ENCODE results near the gene CHRNG. TPM values are rescaled to one million over a fixed set of nuclear protein-coding genes. Genes with fewer than 3 reads are reported as not detected.

CHRNG gene, protein sequence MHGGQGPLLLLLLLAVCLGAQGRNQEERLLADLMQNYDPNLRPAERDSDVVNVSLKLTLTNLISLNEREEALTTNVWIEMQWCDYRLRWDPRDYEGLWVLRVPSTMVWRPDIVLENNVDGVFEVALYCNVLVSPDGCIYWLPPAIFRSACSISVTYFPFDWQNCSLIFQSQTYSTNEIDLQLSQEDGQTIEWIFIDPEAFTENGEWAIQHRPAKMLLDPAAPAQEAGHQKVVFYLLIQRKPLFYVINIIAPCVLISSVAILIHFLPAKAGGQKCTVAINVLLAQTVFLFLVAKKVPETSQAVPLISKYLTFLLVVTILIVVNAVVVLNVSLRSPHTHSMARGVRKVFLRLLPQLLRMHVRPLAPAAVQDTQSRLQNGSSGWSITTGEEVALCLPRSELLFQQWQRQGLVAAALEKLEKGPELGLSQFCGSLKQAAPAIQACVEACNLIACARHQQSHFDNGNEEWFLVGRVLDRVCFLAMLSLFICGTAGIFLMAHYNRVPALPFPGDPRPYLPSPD
- polyA plus RNA-seq (ENCODE audit: insufficient read length in 4 of 4) = 1 to 10 TPM in 3 of 4 donors, under 1 TPM in 1; 0.73 to 2.2 (median 1.5) TPM

DNA sequence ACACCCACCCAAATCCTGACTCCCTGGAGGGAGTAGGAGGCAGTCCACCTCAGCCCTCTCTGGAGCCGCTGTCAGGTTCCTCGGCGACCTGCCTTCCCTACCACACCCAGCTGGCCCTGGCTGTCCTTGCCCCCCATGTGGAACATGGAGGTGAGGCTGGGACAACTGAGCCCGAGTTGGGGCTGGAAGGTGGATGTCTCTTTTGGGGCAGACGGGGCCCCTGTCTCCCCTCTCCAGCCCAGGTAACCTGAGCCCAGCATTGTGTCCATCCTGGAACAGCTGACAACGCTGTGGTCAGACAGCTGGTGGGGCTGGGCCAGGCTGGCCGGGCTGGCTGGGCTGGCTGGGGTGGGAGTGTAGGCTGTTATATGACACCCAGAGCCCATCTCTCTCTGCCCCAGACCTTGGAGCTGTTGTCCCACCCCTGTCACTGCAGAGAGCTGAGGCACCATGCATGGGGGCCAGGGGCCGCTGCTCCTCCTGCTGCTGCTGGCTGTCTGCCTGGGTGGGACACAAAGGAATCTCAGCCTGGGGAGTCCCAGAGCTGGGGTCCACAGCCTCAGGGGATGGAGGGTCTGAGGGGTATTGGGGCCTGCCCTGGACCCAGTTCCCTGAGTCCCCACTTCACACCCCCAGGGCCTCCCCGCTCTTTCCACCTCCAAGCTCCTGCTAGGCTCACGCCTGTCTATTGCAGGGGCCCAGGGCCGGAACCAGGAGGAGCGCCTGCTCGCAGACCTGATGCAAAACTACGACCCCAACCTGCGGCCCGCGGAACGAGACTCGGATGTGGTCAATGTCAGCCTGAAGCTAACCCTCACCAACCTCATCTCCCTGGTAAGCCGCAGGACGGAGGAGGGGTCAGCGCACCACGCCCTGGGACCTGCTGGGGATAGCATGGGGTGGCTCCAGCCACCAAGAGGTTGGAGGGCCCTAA, at the start of gene CHRNG:
Gene CHRNG, plus strand, starts transcription at position 395 of the 934 bp plus-strand sequence. Its CDS starts 56 bp downstream, at position 451.
- no peak for DNase-seq (ENCODE audit: low read depth in 4 of 4, low spot score in 3 of 4)

DNA sequence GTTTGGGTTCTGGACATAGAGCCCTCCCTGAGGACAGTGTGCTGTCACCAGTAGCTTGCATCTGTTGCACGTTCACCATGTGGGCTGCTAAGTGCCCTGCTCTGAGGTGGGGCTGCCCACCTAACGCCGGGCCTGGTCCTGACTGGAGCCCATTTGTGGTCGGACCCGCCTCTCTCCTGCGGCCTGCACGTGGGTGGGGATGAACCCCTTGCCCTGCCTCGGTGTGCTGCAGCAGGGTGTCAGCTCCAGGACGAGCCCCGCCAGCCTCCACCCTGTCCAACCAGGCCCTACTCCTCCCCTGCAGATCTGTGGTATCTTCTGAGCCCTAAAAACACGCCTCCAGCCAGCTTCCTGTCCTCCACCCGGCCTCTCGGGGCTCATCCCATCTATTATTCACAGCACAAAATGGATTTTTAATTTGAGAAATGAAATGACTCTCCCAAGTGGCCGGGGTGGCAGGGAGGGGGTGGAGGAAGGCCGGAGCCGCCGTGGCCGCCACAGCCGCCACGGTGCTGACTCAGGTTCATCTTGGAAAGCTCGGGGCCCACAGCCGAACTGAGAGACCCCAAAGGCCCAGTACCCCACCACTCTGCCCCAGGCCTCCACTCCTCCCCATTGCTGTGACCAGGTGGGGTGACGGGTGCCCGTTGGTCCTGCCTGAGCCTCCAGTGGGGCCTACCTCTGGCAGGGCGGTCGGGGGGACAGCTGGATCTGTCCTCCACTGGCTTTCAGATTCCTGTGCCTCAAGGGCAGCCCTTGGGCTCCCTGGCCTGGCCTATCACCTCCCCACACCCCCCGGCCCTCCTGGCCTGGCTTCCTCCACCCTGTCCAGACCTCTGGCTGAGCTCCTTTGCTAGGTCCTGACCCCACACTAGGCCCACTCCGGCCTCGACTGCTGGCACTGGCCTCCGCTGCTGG, 49.0 kb upstream of the CHRNG start:
- no peak for DNase-seq (ENCODE audit: low read depth in 4 of 4, low spot score in 3 of 4)

DNA sequence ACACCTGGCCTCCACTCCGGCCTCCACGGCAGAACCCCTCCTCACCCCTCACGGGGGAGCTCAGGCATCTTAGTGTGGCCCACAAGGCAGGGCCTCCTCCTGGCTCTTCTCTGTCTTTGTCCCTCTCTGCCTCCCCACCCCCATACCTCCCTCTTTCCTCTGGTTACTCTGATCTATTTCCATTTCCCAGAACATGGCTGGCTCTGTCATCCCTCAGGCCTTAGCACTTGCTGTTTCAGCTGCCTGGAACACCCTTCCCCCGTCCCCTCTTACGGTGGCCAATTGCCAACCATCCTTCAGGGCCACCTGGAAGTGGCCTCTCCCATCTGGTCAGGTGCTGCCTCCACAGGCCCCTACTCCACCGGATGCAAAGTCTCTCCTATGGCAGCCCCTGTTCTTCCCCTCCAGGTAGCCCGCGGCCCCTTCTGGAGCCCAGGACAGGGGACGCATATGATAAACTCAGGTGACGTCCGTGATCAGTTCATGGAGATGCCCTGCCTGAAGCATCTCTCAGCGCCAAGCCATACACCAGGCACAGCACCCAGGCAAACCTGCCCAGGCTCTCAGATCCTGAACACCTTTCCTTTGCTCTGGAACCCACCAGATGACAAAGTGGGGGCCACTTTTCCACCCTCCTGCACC, 48.2 kb upstream of the CHRNG start:
- DNase-seq (ENCODE audit: low read depth in 4 of 4, low spot score in 3 of 4) = no peak

DNA sequence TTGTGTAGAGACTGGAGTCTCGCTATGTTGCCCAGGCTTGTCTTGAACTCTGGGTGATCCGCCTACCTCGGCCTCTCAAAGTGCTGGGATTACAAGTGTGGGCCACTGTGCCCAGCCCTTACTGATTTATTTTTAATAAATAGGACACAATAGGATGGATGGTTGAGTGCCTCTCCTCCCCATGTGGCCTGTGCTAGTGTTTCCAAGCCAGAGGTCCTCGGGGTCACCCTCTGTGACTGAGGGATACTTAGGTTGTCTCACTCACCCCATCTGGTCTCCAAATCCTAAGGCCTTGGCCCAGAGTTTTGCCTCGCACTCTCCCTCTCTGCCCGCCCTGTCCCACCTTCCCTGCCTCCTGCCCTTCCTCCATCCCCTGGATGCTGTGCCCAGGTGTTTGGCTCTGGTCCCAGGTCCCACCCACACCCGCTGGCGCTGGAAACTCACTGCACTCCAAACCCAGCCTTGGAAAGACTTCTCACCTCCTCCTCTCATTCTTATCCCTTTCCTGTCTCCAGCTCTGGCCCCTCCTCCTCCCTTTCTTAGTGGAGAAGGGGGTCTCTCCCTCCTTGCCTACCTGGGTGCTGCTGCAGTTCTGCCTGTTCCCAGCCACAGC, 47.1 kb upstream of the CHRNG start:
- no peak for DNase-seq (ENCODE audit: low read depth in 4 of 4, low spot score in 3 of 4)

DNA sequence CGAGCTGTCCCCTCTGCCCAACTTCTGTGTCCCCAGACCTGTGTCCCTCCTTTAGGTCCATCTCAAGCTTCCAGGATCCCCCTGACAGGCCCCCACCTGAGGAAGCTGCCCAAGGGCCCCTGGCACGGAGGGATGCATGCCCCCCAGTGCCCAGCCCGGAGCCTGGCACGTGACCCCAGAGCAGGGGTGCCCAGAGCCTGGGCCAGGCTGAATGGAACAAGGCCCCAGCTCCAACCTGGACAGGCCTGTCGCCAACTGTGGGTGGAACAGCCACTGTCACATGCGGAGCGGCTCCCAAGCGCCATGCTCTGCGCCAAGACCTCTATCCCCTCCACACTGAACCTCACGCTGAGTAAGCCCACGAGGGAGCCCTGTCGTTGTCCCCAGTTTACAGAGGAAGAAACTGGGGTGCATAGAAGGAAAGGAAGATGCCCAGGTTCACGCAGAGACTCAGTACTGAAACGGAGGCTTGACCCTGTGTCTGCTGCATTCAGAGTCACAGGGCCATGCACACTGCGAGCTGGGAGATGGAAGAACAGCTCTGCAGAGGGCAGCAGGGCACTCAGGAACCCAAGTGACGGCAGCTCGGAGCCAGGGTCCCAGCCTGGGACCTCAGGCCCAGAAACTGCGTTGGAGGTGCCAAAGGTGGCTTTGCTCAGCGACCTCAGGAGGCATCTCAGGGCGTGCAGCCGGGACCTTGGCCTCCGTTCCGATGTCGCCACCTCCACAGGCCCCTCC, 46.4 kb upstream of the CHRNG start:
- no peak for DNase-seq (ENCODE audit: low read depth in 4 of 4, low spot score in 3 of 4)

DNA sequence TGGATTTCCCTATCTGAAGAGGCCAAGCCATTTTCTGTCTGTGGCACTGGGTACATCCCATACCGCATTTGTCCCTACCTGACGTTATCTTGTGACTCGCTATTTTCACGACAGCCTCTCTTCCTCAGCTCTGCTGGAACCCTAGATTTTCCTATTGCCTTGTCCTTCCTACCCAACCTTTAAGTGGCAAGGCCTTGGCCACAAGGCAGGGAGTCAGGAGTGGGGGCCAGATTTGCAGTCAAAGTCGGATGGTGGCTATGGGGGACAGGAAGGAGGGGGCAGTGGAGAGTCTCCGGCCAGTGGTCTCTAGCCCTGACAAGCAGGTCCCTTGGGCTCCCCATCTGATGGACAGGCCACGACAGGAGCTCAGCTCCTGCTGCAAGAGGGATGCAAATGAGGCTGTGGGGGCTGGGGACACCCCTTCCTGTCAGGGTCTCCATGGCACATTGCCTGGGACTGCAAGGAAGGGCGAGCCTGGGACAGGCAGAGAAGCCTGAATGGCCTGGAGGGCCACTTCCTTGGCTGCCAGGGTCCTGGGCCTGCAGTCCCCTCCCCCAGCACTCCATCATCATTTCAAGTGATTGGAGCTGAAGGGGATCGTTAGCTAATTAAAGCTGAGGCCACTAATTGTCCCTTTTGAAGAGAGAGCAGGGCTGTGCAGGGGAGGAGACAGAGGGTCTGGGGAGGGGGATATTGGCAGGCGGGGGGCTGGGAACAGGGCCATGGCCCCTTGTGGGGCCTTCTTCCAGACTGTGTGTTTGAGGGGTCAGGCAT, 45.6 kb upstream of the CHRNG start:
- no peak for DNase-seq (ENCODE audit: low read depth in 4 of 4, low spot score in 3 of 4)

DNA sequence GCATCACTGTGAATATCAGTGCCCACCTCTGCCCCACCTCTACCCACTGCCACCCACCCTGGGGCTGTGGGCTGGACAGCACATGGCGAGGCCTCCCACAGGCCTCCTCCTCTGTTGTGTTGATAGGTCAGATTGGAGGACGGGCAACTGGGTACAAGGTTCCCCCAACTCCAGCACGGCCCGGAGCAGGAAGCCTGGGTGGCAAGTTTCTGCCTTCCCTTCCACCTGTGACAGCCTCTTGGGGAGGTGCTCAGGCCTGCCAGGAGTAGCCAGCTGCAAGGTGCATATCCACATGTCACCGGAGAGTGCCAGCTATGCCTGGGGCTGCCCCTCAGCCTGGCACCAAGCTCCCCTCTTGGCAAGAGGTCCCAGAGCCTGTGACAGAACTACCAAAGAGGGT, 45.0 kb upstream of the CHRNG start:
- no peak for DNase-seq (ENCODE audit: low read depth in 4 of 4, low spot score in 3 of 4)

DNA sequence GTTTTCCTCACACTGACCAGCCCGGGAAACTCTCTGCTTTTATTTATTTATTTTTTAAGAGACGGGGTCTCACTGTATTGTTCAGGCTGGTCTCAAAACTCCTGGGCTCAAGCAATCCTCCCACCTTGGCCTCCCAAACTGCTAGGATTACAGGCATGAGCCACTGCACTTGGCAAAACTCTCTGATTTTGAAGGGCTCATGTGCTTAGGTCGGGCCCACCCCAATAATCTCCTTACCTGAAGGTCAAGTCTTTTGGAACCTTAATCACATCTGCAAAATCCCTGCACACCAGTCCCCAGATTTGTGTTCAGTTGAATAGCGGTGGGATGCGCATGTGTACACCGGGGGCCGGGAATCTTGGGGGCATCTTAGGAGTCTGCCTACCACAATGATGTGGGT, 44.2 kb upstream of the CHRNG start:
- no peak for DNase-seq (ENCODE audit: low read depth in 4 of 4, low spot score in 3 of 4)

DNA sequence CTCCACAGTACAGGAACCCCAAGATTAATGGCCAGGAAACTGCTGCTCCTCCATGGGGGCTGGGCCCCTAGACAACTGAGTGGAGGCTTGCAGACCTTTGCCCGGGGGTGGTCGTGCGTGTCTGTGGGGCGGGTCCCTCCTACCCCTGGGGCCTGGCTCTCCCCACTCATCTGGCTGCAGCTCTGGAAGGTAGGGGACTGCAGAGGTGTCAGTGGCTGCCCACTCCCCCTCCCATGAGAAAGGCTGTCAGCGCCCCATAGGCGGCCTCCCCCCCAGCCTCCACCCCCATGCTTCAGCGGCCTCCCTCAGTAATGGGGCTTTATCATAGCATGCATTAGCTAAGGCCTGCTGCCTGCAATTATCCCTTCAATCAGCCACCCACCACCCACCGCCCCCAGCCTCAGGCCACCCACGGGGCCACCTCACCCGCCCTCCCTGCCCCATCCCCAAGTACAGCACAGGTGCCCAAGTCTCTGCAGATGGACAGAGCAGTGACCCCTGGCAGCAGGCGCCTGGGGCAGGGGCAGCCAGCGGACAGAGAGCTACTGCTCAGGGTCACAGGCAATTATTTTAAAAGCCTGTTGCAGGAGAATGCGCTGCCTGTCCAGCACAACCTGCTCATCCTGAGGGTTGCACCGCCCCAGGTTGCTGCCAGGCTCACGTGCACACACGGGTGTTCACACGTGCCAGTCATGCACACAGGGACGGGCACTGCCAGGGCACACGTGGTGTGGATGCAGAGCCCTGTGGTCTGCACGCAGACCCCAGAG, 42.8 kb upstream of the CHRNG start:
- no peak for DNase-seq (ENCODE audit: low read depth in 4 of 4, low spot score in 3 of 4)

DNA sequence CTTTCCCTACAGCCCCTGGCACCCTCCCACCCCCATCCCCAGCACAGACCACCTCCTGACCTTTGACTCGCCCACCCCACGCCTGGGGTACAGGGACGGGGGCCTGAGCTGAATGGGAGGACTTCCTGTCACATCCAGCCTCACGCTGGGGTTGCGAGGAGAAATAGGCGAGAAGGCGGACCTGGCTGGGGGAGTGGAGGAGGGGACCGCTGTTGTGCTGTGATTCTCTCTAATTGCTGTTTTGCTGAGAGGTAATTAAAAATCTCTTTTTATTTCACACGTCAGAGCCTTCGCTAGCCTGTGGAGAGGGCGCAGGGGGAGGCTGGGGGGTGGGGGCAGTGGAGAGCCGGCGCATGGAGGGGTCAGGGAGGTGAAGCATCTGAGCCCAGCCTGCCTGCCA, 42.1 kb upstream of the CHRNG start:
- no peak for DNase-seq (ENCODE audit: low read depth in 4 of 4, low spot score in 3 of 4)

DNA sequence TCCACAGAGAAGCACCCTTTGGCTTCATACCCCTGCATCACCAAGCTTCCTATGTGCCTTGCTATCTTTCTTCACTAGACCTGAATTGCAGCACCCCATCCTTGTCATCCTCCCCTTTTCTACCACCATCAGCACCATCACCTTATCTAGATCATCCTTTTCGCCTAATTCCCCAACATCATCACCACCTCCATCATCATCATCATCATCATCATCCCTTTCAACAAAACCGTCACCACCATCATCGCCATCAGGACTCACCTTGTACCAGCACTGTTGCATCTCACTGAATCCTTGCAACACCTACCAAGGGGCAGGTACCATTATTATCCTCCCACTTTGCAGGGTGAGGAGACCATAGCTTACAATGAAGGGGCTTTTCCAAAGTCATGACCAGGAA, 41.0 kb upstream of the CHRNG start:
- no peak for DNase-seq (ENCODE audit: low read depth in 4 of 4, low spot score in 3 of 4)

DNA sequence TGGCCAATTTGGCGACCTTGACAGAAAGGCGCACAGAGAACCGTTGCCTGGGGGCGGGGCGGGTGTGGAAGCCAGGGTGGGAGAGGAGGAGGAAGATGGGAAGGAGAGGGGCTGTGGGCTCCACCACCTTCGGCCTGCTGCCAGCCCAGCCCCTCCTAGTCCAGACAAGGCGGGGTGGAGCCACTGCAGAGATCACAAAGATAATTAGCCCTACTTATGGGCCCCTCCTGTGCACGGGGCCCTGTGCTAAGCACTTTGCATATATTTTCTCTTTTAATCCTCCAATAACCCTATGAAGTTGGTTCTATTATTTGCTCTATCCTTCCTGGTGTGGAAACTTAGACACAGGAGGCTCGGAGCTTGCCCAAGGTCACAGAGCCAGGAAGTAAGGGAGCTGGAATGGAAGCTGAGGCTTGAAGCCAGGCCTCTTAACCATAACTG, 38.1 kb upstream of the CHRNG start:
- DNase-seq (ENCODE audit: low read depth in 4 of 4, low spot score in 3 of 4) = no peak

DNA sequence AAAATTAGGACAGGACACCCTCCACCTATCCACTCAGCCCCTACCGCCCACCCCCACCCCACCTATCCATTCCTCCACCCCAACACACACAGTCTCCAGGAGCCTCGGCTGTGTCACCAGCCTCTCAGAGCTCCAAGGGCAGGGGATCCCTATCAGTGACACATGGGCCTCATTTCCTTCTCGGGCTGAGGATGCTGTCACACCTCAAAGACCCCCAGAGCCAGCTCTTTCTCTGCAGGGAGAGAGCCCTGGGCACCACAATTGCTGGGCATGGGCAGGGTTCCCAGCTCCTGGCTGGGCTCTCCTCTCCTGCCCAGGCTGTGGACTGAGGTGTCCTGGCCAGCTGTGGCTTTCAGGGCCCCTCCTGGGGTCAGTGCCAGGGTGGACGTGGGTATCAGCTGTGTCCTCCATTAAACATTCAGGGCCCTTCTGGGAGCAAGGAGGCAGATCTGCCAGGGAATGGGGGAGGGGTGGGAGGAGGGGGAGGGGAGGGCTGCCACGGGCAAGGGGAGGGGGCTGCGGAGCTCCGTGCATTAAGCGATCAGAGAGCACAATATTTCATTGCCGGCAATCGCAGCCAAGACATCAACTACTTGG, 37.6 kb upstream of the CHRNG start:
- DNase-seq (ENCODE audit: low read depth in 4 of 4, low spot score in 3 of 4) = no peak

DNA sequence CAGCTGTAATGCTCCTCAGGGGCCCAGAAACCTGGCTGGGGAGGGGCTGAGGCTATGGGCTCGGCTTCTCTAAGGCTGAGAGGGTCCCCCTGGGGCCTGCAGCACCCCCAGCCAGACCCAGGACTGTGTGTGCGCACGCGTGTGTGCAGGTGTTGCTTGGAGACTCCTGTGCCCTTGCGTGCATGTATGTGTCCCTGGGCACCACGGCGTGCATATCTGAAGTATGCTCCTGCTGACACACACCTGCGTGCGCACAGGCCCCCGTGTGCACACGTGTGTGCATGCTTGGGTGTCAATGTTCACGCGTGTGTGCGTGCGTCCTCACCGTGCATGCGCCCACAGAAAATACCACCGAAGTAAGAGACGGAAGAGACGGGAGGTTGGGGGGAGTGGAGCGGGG, 37.0 kb upstream of the CHRNG start:
- DNase-seq (ENCODE audit: low read depth in 4 of 4, low spot score in 3 of 4) = no peak

DNA sequence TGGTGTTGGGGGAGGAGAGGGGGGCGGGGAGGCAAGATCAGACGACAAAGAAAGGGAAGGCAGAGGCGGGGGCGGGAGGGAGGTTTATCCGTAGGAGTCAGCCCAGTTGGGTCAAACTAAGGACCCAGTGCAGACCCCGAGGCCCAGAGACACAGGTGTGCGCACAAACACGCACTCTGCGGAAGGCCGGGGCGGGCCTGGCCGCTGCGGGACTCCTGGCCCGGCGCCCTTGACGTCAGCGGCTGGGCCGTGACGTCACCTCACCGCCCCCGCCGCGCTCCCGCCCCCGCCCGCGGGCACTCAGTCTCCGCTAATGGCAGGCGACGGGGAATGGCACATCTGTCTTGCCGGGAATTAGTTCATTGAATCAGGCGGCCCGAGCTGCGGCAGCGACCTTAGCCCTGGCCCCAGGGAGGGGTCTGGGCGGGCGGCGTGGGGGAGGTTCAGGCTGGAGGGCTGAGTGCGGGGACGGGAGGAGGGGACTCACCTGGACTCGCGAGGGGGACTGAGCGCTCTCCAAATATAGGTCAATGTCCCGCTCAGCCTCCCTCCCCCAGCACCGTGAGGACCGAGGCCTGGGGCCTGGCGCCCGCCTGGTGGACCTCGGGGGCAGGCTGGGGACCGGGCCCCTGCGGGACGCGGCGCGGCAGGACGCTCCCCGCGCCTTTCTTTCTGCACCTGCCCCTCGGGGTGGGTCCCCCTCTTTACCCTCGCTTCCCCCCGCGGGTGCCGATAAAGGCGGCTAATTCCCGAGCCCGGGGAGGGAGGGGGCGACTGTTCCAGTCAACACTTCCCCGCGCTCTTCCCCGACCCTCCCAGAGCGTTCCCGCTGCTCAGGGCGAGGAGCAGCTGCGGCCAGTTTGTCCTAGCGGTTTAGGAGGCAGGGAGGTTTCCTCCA, 36.3 kb upstream of the CHRNG start:
- DNase-seq (ENCODE audit: low read depth in 4 of 4, low spot score in 3 of 4) = no peak

Measured in left renal pelvis (tissue), 4 donors.